ENCODE measurements around the gene ATP8B3.

The ATP8B3 gene

DNA sequence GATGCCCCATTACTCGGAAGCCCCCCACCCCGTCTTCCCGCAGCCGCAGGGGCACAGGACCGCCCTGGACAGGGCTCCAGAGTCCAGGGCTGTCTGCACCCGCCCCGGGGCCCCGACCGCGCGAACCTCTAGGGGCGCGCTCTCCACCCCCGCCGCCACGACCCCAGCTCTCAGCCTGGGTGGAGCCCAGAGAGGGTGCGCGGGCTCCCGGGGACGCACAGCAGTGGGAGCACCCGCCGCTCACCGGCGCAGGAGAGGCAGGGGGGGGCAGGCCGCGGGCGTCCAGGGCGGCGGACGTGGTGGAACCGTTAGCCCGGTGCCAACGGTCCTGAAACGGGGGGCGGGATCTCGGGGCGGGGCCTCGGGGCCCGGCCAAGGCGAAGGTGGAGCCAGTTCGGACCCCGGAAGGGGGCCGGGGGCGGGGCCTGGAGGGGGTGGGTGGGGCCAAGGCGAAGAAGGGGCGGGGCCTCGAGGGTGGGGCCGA is at the start of gene ATP8B3:
Gene ATP8B3 (minus strand): TSS at position 335 of the 484 bp plus-strand sequence. CDS start 540 bp downstream, outside the sequence.
- DNase-seq (ENCODE audit: low read depth in 1 of 2, low spot score in 1 of 2): peak in 1 of 2 donors; percentile 58

DNA sequence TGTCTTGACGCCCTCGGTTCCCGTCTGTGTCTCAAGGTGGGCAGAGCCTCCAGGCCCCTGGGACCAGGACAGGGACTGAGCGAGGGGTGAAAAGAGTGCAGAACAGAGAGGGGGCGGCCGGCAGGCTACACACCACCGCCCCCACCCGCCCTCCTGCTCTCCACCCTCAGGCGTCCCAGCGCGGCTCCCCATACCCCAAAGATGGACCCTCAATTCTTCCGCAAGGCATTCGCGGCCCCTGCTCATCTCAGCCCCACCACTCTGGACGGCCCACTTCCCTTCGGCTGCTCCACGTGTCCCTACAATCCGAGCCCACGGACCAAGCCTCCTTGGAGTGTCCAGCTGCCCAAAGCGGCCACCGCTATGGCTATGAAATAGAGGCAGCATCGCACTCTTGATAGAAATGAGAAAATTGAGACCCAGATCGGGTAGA is 49.5 kb upstream of the ATP8B3 start:
- DNase-seq (ENCODE audit: low read depth in 1 of 2, low spot score in 1 of 2): no peak

- no peak for DNase-seq (ENCODE audit: low read depth in 1 of 2, low spot score in 1 of 2)
These were observed 48.9 kb upstream of the ATP8B3 start for GRCh38 chr19:1860821-1861598.

GRCh38 chr19:1860042-1860775 is 48.1 kb upstream of the ATP8B3 start:
- DNase-seq (ENCODE audit: low read depth in 1 of 2, low spot score in 1 of 2): peak in 1 of 2 donors; percentile 52

- no peak for DNase-seq (ENCODE audit: low read depth in 1 of 2, low spot score in 1 of 2)
These were observed 47.3 kb upstream of the ATP8B3 start for GRCh38 chr19:1859331-1859781.

- DNase-seq (ENCODE audit: low read depth in 1 of 2, low spot score in 1 of 2): no peak
These were observed 46.5 kb upstream of the ATP8B3 start for GRCh38 chr19:1858412-1859081.

GRCh38 chr19:1857648-1858326 is 45.7 kb upstream of the ATP8B3 start:
- no peak for DNase-seq (ENCODE audit: low read depth in 1 of 2, low spot score in 1 of 2)

DNA sequence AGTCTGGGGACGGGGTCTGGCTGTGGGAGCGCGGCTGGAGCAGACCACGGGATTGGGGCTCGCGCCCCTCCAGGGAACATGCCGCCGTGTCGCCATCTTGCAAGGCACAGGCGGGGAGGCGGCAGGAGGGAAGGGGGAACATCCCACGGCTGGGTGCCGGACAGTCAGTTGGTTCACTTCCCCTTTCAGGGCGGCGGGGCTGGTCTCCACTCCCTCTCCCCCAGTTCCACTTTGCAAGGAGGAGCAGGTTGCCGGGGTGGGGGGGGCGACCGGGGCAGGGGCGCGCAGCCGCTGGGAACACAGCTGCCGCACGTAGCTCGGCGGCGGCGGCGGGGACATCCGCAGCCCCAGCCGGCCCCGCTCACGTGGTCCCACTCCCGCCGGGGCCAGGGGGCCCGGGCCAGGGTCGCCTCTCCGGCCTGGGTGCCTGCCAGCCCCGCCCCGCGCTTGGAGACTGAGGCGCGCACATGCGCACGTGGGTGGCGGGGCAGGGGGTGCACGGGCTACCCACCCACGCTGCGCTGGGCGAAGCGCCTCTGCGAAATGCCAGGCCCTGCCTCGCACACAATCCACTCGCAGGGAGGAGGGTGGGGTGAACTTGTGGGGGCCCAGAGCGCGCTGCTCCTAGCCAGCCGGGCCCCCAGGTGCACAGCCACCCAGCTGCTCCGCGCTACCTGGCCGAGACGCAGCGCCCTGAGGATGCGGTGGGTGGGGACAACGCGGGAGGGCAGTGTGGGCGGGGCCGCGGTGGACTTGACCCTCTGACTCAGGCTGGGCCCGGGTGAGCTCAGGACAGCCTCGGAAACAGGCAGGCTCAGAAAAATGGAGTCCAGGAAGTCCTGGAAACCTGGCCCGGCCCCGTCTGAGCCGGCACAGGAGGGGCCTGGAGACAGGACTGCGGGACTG is 44.9 kb upstream of the ATP8B3 start:
- no peak for DNase-seq (ENCODE audit: low read depth in 1 of 2, low spot score in 1 of 2)

DNA sequence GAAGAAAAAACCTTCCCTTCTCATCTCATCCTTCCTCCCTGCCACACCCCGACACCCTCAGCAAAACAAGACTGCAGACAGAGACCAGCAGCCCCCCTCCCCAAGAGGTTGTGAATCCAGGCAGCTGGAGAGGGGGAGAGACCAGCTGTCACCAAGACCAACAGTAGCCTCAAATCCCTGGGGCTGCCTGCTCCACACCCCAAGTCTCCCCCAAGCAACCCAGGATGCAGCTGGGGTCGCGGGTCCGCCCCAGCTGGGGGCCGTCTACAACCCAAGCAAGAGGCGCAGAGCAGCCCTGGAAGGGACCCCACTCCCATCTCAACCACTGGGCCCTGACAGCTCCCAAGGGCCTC is 44.2 kb upstream of the ATP8B3 start:
- no peak for DNase-seq (ENCODE audit: low read depth in 1 of 2, low spot score in 1 of 2)

DNA sequence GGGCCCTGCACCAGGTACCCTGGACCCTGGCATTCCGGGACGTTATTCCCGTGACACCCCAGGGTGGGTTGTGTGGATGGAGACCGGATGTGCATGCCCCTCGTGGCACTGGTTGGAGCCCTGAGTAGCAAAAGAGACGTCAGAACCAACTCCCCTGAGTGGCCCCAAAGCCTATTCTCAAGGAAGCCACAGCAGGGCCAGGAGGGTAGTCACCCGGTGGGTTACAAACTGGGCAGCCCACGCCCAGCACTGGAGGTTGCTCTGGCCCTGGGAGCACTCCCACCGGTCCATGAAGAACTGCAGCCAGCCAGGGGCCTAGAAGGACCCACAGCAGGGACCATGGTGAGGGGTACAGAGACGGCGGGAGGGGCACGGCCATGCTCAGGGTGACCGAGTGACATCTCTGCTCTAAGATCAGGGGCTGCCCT is 43.8 kb upstream of the ATP8B3 start:
- DNase-seq (ENCODE audit: low read depth in 1 of 2, low spot score in 1 of 2): no peak

GRCh38 chr19:1855040-1855827 is 43.2 kb upstream of the ATP8B3 start:
- peak; percentile 67 for DNase-seq (ENCODE audit: low read depth in 1 of 2, low spot score in 1 of 2)

DNA sequence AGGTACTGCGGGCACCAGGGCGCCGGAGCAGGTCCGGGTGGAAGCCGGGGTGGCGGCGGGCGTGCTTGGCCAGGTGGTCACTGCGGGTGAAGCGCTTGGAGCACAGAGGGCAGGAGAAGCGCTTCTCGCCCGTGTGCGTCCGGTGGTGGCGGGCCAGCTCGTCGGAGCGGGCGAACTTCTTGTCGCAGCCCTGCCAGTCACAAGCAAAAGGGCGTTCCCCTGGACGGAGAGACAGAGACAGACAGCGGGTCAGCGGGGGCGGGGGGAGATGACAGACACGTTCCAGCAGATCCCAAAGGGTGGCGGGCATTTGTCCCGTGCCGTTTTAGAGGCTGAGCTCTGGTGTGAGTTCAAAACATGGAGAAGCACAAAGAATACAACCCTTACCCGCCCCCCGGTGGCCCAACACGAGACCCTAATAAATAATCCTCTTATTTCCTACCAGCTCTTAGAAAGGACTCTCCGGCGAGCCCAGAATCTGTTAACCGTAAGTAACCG is 42.5 kb upstream of the ATP8B3 start:
- no peak for DNase-seq (ENCODE audit: low read depth in 1 of 2, low spot score in 1 of 2)

DNA sequence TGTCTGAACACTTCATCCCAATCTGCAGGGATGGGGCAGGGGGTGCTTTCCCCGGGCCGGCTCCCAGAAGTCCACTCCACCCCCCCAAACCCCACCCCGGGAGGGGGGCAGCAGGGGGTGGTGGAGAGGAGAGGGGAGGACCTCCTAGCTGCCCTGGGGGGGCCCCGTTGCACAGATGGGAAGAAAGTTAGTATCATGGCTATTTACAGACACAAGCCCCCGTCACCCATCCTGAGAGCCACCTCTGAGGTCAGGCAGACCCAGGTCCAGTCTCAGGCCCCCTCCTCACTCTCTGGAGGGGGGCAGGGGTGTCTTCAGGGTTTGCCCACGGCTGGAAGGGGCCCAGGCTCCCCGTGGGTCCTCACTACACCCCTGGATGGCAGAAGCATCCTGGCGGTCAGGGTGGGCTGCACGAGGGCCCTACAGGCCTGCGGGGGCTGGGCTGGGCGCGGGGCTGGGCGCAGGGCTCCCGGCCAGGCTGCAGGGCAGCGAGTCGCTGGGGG is 42.0 kb upstream of the ATP8B3 start:
- DNase-seq (ENCODE audit: low read depth in 1 of 2, low spot score in 1 of 2): no peak

- peak; percentile 64 to 71 for DNase-seq (ENCODE audit: low read depth in 1 of 2, low spot score in 1 of 2)
These were observed 41.4 kb upstream of the ATP8B3 start for GRCh38 chr19:1853295-1854038.

GRCh38 chr19:1852581-1853128 is 40.6 kb upstream of the ATP8B3 start:
- no peak for DNase-seq (ENCODE audit: low read depth in 1 of 2, low spot score in 1 of 2)

DNA sequence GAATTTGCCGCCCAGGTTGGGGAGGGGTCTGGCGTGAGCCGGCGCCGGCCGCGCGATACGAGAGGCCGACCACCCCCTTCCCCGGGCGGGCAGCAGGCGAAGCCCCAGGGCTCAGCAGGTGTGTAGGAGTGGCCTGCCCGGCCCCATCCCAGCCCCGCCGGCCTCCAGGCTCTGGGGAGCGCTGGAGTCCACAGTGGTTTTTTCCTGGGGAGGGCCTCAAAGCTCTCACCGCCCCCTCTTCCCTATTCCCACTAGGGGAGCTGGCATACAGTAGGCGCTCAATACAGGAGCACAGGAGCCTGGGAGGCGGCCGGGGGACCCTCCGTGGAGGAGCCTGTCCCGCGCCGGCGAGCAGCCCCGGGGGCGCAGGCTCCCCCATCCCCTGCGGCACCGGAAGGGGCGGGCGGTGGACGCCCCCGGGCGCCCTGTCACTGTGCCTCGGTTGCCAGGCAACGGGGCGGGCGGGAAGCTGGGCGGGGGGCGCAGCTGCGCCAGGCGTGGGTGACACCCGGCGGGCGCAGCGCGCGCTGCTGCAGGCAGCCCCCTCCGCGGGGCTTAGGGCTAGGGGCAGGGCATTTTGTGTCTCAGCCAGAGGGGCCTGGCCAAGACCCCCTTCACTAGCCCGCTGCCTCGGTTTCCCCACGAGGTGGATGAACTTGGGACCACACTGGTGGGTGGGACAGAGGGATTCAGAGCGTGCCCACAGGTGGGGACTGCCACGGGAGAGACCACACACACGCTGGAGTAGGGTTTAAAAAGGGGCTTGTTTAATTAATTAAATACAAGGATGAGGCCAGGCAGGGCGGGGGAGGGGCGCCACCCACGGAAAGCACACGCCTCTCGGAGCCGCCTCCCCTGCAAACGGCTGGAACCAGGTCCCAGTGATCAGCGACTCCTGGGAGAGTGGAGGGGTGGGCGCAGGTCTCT is 39.8 kb upstream of the ATP8B3 start:
- DNase-seq (ENCODE audit: low read depth in 1 of 2, low spot score in 1 of 2): peak in 1 of 2 donors; percentile 43

All from activated T-helper 1 cell treated with anti-CD3 and anti-CD28 coated beads, Interleukin-2, amount 50 U/mL, for 16 hours (primary cell).